K562 (cell line): ENCODE measurements around the gene SAP25. TPM values are rescaled to one million over a fixed set of nuclear protein-coding genes. Genes with fewer than 3 reads are reported as not detected.

Experiments
- CREBBP ChIP-seq: IDR thresholded peaks from one replicate; pipeline ENCODE4 v1.6.1; 2012; ENCODE audit warnings: low read depth, mild to moderate bottlenecking, control low read depth, inconsistent platforms, low read length
- CREM ChIP-seq: IDR thresholded peaks from 2 replicates; pipeline ENCODE4 v1.6.1; 2014; ENCODE audit warnings: antibody characterized with exemption, low read depth
- E2F6 ChIP-seq, 2 experiments: IDR thresholded peaks; 2 replicates each; pipeline ENCODE4 v1.6.1; 2011; ENCODE audit warnings: borderline replicate concordance in 1 of 2, control low read depth in 1 of 2, low read depth in 1 of 2, low read length in 1 of 2, mild to moderate bottlenecking in 1 of 2, mixed read lengths in 1 of 2, moderate library complexity in 1 of 2; ENCODE audit not compliant: insufficient read depth in 1 of 2, insufficient read length in 1 of 2, poor library complexity in 1 of 2, severe bottlenecking in 1 of 2; ENCODE audit errors: extremely low read depth in 1 of 2
- ELF2 ChIP-seq: fragments of 250-450 bp; sonication (Bioruptor Pico); IDR thresholded peaks from 2 replicates; pipeline ENCODE4 v1.5.0; 2021; ENCODE audit warnings: mild to moderate bottlenecking
- EP300 ChIP-seq: IDR thresholded peaks from 2 replicates; pipeline ENCODE4 v1.6.1; 2012; ENCODE audit warnings: low read length, improper control_type of control experiment
- ETS2 ChIP-seq: IDR thresholded peaks from 2 replicates; pipeline ENCODE4 v1.6.1; 2016; ENCODE audit warnings: borderline replicate concordance, missing genetic modification characterization, mild to moderate bottlenecking, moderate library complexity, missing compliant biosample characterization; ENCODE audit not compliant: poor library complexity, severe bottlenecking
- GTF2F1 ChIP-seq: IDR thresholded peaks from 2 replicates; pipeline ENCODE4 v1.6.1; 2011; ENCODE audit warnings: low read depth, low read length, improper control_type of control experiment
- KLF16 ChIP-seq: IDR thresholded peaks from 2 replicates; pipeline ENCODE4 v1.6.1; 2016; ENCODE audit warnings: antibody characterized with exemption
- MTA1 ChIP-seq: fragments of 450-650 bp; IDR thresholded peaks from 2 replicates; pipeline ENCODE4 v1.6.1; 2017; ENCODE audit warnings: borderline replicate concordance
- MTA2 ChIP-seq: fragments of 450-650 bp; IDR thresholded peaks from 2 replicates; pipeline ENCODE4 v1.6.1; 2016; ENCODE audit warnings: low read depth
- NRF1 ChIP-seq, 2 experiments: fragments of 450-650 bp; IDR thresholded peaks in 1 of 2; conservative IDR thresholded peaks in 1 of 2; 2 replicates each; pipeline ENCODE4 v1.6.1; 2014; ENCODE audit warnings: mild to moderate bottlenecking in 2 of 2
- POLR2G ChIP-seq: fragments of 200-400 bp; formaldehyde crosslinking; IDR thresholded peaks from 2 replicates; pipeline ENCODE4 v1.6.1; 2017; ENCODE audit warnings: low read depth, mild to moderate bottlenecking, antibody characterized with exemption, low read length, moderate library complexity
- POLR3A ChIP-seq: IDR thresholded peaks from 2 replicates; pipeline ENCODE4 v1.6.1; 2011; ENCODE audit warnings: borderline replicate concordance, mild to moderate bottlenecking, moderate library complexity; ENCODE audit not compliant: insufficient read length, insufficient read depth; ENCODE audit errors: extremely low read depth
- RBM14 ChIP-seq: fragments of 200-400 bp; formaldehyde crosslinking; IDR thresholded peaks from 2 replicates; pipeline ENCODE4 v1.6.1; 2018; ENCODE audit warnings: low read depth, mild to moderate bottlenecking, low read length, moderate library complexity, borderline replicate concordance; ENCODE audit not compliant: insufficient read depth
- RHOXF2B ChIP-seq: fragments of 250-450 bp; sonication (Bioruptor Pico); conservative IDR thresholded peaks from 2 replicates; pipeline ENCODE4 v1.5.1; 2021
- SIN3A ChIP-seq, 2 experiments: fragments of 150-350 bp in 1 of 2; IDR thresholded peaks; 2 replicates each; pipeline ENCODE4 v1.6.1; 2011 to 2016; ENCODE audit warnings: borderline replicate concordance in 2 of 2, low read depth in 2 of 2, low read length in 2 of 2, mild to moderate bottlenecking in 2 of 2, moderate library complexity in 2 of 2; ENCODE audit not compliant: control insufficient read depth in 1 of 2
- SLC30A9 ChIP-seq: fragments of 250-450 bp; sonication (Bioruptor Pico); IDR thresholded peaks from 2 replicates; pipeline ENCODE4 v1.8.0; 2022; ENCODE audit warnings: mild to moderate bottlenecking, moderate library complexity
- SMARCA4 ChIP-seq: fragments of 450-650 bp; IDR thresholded peaks from 2 replicates; pipeline ENCODE4 v1.6.1; 2016
- STAG1 ChIP-seq: sonication (generic); formaldehyde crosslinking; IDR thresholded peaks from 2 replicates; pipeline ENCODE4 v1.5.0; 2020; ENCODE audit warnings: missing genetic modification reagents, borderline replicate concordance
- TBP ChIP-seq: optimal IDR thresholded peaks from 2 replicates; pipeline ENCODE3; 2011; ENCODE audit warnings: low read depth, low read length, improper control_type of control experiment
- TCF7 ChIP-seq: sonication (generic); IDR thresholded peaks from 2 replicates; pipeline ENCODE4 v1.6.1; 2016; ENCODE audit warnings: antibody characterized with exemption, borderline replicate concordance
- TCF7L2 ChIP-seq: fragments of 150-350 bp; IDR thresholded peaks from 2 replicates; pipeline ENCODE4 v1.6.1; 2016; ENCODE audit warnings: low read depth, mild to moderate bottlenecking, low read length, moderate library complexity
- THAP7 ChIP-seq: fragments of 250-450 bp; sonication (Bioruptor Pico); IDR thresholded peaks from 2 replicates; pipeline ENCODE4 v1.5.0; 2021
- ZNF583 ChIP-seq: fragments of 250-450 bp; sonication (Bioruptor Pico); IDR thresholded peaks from 2 replicates; pipeline ENCODE4 v1.4.0; 2020
- ZNF639 ChIP-seq, 2 experiments: fragments of 200-800 bp in 1 of 2; sonication (Bioruptor generic) in 1 of 2; sonication (generic) in 1 of 2; formaldehyde crosslinking in 1 of 2; IDR thresholded peaks in 1 of 2; conservative IDR thresholded peaks in 1 of 2; 2 replicates each; pipeline versions ENCODE4 v1.5.0 to v1.6.1; 2016 to 2020; ENCODE audit warnings: missing compliant biosample characterization in 1 of 2, missing genetic modification characterization in 1 of 2, missing genetic modification reagents in 1 of 2
- polyA plus RNA-seq, 8 experiments: library from polyadenylated mRNA; depleted of rRNA in 4 of 8; stranded (reverse) in 5 of 8; unstranded in 3 of 8; fragments of >200 nt; fragmentation: Nextera tagmentation in 2 of 8; fragmentation: Illumina TruSeq in 1 of 8; extraction: Ambion mirVana in 2 of 8; extraction: Trizol in 1 of 8; gene quantifications; 2 replicates each; pipeline versions ENCODE4 v1.2.1 to v1.2.3, GENCODE V29; 2011 to 2014; ENCODE audit warnings: inconsistent platforms in 1 of 8, missing spikeins in 1 of 8
- total RNA-seq, 7 experiments: library from RNA; depleted of rRNA in 6 of 7; stranded (reverse); fragments of >200 nt in 6 of 7; fragmentation: Illumina TruSeq in 2 of 7; extraction: Trizol in 2 of 7; gene quantifications; 2 replicates each; pipeline versions ENCODE4 v1.2.1 to v1.2.3, GENCODE V29; 2011 to 2021; ENCODE audit warnings: low replicate concordance in 1 of 7

Gene SAP25
- total and polyA plus RNA-seq, 9 of the 15 experiments (the other 6 are each of a cell fraction or from before 2014, with no cell fraction given), result 0.13 to 5.3 (median 0.78) TPM; not detected in 1

- no peak for TF ChIP-seq NRF1 (conservative IDR thresholded peaks at IDR 0.05 in 1 of 2, IDR thresholded peaks at IDR 0.05 in 1 of 2)
- peak; percentile 8; the same call in 1 of the 2 replicates for TF ChIP-seq STAG1 (CRISPR knock-in tag)
- 0 out of 2 replicates have a peak, but pooled peaks have one; percentile 4 for TF ChIP-seq KLF16
- peak; percentile 43 for TF ChIP-seq TBP
- peak; percentile 60; the same call in 1 of the 2 replicates for TF ChIP-seq MTA1
- peak; percentile 72 for TF ChIP-seq SMARCA4
- no peak for TF ChIP-seq THAP7 (CRISPR knock-in tag)
- peak; percentile 79 for TF ChIP-seq POLR2G
- TF ChIP-seq MTA2, result peak; percentile 29; the same call in 1 of the 2 replicates
- no peak for TF ChIP-seq SLC30A9 (CRISPR knock-in tag)
- peak; percentile 60; the same call in 1 of the 2 replicates for TF ChIP-seq ZNF583 (CRISPR knock-in tag)
- no peak for TF ChIP-seq ETS2 (tag)
- no peak for TF ChIP-seq RBM14
- TF ChIP-seq CREM, result peak; percentile 33
- TF ChIP-seq EP300, result 0 out of 2 replicates have a peak, but pooled peaks have one; percentile 14
- TF ChIP-seq SIN3A (IDR thresholded peaks at IDR 0.05; ENCODE audit: borderline replicate concordance in 2 of 2, control insufficient read depth in 1 of 2, low read depth in 2 of 2, low read length in 2 of 2), result peak; percentile 67 to 91; a peak in 1 of 4 replicates
- no peak for TF ChIP-seq RHOXF2B (CRISPR knock-in tag)
- no peak for TF ChIP-seq ZNF639 (CRISPR knock-in tag; conservative IDR thresholded peaks at IDR 0.05 in 1 of 2, IDR thresholded peaks at IDR 0.05 in 1 of 2)
- peak; percentile 65 to 84 for TF ChIP-seq E2F6 (IDR thresholded peaks at IDR 0.05; ENCODE audit: borderline replicate concordance in 1 of 2, extremely low read depth in 1 of 2, insufficient read depth in 1 of 2, insufficient read length in 1 of 2, low read depth in 1 of 2, low read length in 1 of 2, poor library complexity in 1 of 2, severe bottlenecking in 1 of 2)
- no peak for TF ChIP-seq CREBBP
- no peak for TF ChIP-seq GTF2F1
- TF ChIP-seq TCF7L2, result no peak
- no peak for TF ChIP-seq POLR3A
- TF ChIP-seq ELF2, result no peak
- no peak for TF ChIP-seq TCF7
Observed at GRCh38 chr7:100604028-100604975, 30.6 kb upstream of the SAP25 start (continued).
